GM18520 (cell line): ENCODE results near the gene ENG.
"Not testable (repeated sequence)": the region's sequence is repeated elsewhere in the genome, so short reads cannot be mapped to it uniquely, and the experiment has no call there.

Experiments
- ATAC-seq: cut with Tn5 transposase; IDR thresholded peaks from one replicate; pipeline ENCODE4 v1.9.1; 2021; ENCODE audit not compliant: unreplicated experiment

Gene ENG

GRCh38 chr9:127794001-127794791 is 60.3 kb downstream of the ENG start:
- no peak for ATAC-seq

DNA sequence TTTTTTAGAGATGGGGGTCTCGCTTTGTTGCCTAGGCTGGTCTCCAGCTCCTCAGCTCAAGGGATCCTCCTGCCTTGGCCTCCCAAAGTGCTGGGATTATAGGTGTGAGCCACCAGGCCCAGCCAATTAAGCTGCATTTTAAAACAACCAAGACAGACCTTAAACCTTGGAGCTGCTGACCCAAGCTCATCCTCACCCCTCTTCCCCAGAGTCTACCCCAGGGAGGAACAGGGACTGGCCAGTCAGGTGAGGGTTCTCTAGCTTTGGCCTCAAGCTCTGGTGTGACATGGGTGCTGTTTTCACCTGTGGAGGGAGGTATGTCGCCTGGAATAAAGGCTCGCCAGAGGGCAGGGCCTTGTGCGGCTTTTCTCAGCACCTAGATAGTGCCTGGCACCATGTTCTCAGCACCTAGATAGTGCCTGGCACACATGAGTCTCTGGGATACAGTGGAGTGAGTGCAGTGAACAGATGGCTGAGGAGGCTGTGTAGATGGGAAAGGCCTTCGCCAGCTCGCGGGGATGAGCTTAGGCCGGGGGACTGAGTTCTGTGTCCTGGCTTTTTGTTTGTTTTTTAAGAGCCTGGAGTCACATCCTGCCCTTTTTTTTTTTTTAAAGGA is 61.3 kb downstream of the ENG start:
- ATAC-seq, result no peak

DNA sequence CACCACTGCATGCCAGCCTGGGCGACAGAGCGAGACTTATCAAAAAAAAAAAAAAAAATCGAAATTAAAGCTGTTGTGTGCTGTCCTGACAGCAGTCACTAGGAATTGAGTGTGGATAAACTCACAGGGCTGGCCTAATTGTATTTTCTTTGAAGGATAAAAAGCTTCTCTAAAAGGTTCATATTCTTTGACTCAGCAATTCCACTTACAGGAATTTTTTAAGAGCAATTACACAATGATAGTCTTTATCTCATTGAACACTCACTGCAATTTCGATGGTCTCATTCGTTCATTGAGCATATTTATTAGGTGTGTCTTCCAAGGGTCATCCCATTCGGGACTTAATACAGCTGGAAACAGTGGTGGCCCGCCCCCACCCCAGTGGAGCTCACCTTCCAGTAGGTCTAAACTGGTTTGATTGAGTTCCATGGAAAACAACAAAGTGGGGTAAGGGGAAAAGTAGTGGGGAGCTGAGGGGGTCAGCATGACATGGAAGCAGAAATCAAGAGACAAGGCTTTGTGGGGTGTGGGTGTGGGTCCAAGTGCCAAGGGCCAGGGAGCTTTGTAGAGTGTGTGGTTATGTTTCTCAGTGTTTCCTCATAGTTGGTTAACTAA is 61.9 kb downstream of the ENG start:
- no peak for ATAC-seq

- ATAC-seq, result no peak
These were observed 63.4 kb downstream of the ENG start for GRCh38 chr9:127791085-127791484.

DNA sequence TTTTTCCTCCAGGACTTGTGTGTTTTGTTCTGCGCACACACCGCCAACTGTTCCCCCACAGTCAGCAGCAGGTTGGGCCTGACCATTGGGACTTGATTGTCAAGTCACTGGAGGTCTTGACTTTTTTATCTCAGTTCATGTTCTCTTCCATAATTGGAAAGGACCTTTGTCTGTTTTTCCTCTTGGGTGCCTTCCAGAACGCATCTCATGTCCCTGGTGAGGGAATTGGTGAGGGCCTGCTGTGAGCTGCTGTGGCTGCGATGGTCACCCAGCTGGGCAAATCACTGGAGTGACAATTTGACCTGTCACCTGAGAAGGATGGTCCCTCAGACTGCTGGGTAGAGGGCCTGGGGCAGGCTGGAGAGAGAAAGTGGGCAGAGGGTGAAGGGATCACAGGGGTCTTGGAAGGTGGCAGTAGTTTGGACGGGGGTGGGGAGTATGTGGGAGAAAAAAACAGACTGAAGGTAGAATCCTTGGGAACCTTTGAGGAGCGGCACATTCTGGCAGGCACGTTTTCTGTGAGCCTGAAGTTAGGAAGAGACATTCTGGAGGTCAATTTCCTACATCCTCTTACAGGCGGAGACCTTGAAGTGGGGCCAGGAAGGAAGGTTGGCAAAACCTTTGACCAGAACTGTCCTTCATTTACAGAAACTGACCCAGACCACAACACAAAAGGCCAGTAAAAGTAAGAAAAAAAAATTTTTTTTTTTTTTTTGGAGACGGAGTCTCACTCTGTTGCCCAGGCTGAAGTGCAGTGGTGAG is 64.2 kb downstream of the ENG start:
- no peak for ATAC-seq

- no peak for ATAC-seq
These were observed 65.3 kb downstream of the ENG start for GRCh38 chr9:127789179-127789578.

GRCh38 chr9:127788337-127789011 is 66.0 kb downstream of the ENG start:
- no peak for ATAC-seq

DNA sequence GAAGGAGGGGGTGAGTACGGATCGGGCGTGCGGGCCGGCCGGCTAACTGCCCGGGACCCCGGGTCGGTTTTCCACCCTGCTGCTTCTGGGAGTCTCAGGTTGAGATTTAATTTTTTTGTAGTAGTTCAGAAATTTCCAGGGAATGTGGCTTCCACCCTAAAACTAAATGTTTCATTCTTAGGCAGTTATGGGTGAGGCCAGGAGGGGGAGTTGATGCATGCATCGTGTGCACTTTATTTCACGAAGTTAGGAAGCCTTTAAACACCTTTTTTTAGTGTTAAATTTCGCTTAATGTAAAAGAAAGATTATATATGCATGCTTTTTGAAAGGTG is 67.7 kb downstream of the ENG start:
- no peak for ATAC-seq

- ATAC-seq, result peak; percentile 38
These were observed 68.3 kb downstream of the ENG start, which contains the start of gene CDK9 for GRCh38 chr9:127785933-127786772. CDK9 (plus strand) TSS chr9:127786034; CDS start chr9:127786149, 115 bp downstream.

DNA sequence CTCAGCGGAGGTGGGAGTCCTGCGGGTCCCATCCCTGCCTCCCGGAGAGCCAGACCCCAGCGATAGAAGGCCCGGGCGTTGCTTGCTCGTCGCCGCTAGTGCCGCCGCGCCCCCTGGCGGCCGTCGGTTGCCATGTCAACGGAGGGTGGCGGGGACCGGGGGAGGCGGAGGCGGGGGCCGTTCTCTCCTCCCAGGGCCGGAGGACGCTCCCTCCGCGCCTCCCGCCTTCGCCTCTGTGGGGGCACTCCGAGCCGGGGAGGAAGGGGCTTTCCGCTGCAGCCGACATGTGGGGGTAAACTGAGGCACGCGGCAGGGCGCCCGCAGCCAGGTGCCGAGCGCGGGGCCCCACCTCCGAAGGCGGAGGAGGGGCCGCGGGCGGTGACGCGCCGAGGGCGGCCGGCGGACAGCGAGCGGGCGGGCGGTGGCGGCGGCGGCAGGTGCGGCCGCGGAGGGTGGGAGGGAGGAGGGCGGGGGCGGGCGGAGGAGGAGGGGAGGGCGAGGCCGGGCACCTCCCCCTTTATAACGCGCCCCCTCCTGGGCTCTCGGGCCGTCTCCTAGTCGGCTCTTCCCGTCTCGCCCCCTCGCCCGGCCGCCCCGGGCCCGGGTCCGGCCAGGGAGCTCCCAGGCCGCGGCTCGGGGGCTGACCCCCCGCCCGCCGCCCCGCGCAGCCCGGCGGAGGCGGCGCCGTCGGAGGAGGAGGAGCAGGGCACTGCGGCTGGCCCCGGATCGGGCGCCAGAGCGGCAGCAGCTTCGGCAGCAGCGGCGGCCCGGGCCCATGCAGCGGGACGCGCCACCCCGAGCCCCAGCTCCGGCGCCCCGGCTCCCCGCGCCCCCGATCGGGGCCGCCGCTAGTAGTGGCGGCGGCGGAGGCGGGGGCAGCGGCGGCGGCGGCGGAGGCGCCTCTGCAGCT is 69.2 kb downstream of the ENG start:
- peak; percentile 34 for ATAC-seq

GRCh38 chr9:127783111-127784008 is 71.1 kb downstream of the ENG start:
- ATAC-seq, result no peak

DNA sequence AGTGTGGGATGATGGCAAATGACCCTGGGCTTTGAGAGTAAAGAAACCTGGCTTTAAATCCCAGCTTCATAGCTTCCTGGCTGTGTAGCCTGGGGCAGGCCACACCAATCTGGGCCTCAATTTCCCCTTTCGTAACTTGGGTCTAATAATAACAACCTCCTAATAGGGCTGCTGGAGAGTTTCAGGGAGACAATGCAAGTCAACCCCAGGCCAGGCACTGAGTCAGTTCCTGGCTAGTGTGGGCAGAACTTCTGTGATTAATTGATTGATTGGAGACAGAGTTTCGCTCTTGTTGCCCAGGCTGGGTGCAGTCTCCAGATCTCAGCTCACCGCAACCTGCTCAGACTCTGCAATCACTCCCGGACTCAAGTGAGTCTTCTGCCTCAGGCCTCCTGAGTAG is 72.7 kb downstream of the ENG start:
- ATAC-seq, result no peak

DNA sequence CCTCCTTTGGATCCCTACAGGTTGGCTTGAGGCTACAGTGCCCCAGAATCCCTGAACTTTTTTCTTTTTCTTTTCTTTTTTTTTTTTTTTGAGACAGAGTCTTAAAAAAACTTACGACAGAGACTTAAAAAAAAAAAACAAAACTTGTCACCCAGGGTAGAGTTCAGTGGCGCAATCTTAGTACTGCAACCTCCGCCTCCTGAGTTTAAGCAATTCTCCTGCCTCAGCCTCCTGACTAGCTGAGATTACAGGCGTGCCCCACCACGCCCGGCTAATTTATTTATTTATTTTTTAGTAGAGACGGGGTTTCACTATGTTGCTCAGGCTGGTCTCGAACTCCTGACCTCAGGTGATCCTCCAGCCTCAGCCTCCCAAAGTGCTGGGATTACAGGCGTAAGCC is 73.5 kb downstream of the ENG start:
- not testable (repeated sequence) for ATAC-seq

DNA sequence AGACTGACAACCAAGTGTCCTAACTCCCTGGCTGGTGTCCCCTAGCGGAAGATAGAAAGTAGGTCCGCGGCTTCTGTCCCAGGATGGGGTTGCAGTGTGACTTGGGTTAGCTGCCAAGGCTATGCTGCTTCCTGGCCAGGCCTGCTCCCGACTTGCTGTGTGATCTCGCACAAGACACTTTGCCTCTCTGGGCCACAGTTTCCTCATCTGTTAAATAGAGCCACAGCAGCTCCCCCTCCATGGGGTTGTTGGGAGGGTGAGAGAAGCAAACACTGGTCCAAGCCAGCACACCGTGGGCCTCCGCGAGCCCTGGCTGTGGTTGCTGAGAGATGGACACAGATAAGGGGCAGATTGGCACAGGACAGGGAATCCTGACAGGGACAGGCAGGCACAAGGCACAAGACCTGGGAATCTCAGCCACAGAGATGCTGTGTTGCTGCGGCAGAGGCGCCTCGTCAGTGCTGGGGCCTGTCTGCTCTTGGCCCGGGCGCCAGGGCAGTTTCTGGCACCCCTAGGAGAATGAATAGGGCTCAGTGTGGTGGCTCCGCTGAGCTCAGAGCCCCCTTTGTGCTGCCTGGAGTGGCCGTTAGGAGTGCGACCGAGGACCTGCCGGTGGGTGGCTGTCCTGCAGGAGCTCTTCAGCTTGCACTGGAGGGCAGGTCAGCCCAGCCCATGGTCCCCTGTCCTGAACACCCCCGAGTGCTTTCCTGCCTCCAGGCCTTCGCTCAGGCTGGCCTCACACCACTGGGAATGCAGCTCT is 74.2 kb downstream of the ENG start:
- no peak for ATAC-seq

DNA sequence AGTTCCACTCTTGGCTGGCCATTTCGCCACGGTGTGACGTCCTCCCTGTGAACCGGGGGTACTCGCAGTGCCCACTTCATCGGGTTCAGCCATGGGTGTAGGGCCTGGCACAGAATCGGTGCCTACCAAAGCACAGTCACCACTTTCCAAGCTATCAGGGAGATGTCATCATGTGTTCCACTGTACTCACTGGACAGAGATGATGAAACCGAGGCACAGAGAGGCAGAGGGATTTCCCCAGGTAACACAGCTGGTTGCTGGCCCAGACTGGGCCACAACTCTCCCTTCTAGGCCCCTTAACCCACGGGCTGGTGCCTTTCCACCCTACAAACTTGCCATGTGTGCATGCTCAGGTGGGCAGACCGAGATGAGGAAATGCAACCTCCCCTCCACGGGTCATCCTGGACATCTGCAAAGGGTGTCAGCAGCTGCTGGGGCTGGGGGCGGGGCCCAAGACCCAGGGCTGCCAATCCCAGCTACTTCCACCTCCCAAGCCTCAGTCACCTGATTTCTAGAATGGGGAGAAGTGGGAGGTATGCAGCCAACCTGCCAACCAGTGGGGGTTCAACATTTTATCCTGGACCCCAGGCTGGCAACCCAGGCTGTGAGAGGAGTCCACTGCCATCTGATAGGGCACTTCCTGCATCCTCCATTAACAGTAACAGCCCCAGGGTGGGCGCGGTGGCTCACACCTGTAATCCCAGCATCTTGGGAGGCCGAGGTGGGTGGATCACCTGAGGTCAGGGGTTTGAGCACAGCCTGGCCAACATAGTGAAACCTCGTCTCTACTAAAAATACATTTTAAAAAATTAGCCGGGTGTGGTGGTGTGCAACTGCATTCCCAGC is 75.1 kb downstream of the ENG start:
- peak; percentile 39 for ATAC-seq
